HG03342 (cell line): ENCODE results near the gene UVRAG.

Experiments used
- ATAC-seq: cut with Tn5 transposase; IDR thresholded peaks from one replicate; pipeline ENCODE4 v1.9.1; 2021; ENCODE audit warnings: mild to moderate bottlenecking, moderate library complexity; ENCODE audit not compliant: unreplicated experiment

Gene UVRAG

DNA sequence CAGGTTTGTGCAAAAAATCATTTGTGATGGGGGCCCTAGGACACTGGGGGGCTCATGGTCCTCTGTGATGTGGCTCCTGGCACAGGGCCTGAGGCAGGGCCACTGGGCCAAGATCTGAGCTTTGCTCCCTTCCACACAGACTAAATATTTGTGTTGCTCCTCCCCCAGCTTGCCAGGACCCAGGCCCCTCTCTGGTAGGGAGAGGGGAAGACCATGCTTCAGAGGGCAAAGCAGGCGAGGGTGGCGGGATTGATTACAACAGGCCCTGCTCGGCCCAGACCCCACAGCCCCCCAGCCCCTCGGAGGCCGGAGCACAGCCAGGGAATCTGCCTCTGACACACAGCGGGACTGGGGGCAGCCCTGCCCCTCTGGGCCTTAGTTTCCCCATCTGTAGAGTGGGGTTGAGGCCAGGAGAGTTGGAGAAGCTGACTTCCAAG, 362.3 kb downstream of the UVRAG start:
- no peak for ATAC-seq

DNA sequence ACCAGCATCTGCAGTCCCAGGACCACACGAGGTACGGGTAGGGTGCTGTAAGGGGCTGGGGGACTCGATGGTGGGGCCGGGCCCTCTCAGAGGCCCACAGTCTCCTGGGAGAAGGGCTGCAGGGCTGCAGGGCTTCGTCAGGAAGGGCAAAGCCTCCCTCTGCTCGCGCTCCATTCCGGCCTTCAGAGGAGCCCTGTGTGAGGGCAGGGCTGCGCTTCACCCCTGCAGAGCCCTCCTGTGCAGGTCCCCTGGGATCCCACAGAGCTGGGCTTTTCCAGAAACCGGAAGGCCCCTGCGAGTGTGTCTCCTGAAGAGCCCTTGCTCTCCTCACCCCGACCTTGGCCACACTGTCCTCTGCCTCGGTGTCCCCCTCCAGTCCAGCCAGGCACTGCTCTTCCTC, 364.1 kb downstream of the UVRAG start:
- ATAC-seq, result no peak

DNA sequence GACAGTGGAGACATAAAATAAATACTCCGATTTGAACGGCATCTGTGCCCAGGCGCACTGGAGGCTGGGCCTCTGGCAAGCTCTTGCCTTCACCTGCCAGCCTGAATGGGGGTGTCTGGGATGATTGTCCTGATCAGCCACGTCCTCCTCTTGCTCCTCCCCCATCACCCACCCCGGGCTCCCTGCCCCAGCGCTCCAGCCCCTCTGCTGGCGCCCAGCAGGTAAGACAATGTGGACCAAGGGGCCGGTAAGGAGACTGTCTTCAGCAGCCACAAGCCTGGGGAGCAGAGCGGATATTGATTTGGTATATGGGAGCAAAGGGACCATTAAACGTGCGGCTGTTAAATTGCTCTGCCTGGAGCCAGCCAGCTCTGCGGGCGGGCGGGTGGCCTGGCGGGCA, 366.4 kb downstream of the UVRAG start:
- ATAC-seq, result no peak

DNA sequence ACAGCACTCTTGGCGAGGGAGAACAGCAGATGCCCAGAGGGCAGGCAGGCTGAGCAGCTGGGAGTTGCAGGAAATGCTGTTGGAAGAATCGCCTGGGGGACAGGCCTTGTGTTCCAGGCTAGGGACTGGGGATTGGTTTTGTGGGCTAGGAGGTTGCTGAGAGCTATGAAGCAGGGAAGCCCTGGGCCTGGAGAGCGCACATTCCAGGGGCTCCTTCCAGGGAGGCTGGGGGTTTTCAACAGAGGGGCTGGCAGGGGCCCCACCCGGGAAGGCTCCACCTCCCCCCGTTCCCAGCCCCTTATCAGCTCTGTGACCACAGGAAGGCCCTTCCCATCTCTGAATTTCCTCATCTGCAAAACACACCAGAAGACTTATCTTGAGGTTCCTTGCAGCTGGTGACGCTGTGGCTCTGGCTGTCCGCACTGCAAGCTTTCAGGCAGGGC, 369.6 kb downstream of the UVRAG start:
- ATAC-seq, result no peak

DNA sequence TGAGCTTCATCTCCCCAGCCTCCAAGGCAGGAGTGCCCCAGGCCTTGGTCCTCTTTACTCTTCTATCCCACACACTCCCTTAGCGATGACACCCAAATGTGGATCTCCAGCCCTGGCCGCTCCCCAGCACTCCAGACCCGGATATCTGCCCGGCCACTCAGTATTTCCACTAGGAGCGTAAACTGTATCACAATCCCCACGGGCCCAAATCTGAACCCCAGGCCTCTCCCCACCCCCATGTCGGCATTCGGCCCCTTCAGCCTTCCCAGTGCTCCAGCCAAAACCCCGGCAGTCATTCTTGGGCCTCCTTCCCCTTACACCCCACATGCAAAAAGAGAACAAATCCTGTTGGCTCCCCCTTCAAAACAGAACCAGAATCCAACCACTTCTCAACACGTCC, 370.5 kb downstream of the UVRAG start:
- no peak for ATAC-seq

DNA sequence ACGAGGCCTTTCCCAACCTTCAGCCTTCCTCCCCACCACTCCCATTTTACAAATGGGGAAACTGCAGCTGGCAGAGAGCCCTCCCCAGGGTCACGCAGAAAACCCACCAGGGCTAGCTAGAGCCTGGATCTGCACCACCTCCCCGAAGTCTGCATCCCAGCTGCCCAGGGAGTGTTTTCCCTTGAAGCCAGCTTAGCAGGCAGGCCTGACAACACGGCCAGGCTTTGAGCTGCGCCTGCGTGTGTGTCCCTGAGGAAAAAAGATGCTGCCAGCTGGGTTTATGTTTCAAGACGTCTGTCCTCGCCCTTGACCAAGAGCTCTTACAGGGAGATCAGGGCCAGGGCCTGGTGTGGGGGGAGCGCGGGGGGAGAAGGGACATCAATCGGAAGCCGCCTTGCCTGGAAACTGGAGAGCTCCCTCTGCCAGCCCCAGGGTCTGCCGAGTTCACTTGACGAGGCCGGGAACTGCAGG, 371.0 kb downstream of the UVRAG start:
- no peak for ATAC-seq

DNA sequence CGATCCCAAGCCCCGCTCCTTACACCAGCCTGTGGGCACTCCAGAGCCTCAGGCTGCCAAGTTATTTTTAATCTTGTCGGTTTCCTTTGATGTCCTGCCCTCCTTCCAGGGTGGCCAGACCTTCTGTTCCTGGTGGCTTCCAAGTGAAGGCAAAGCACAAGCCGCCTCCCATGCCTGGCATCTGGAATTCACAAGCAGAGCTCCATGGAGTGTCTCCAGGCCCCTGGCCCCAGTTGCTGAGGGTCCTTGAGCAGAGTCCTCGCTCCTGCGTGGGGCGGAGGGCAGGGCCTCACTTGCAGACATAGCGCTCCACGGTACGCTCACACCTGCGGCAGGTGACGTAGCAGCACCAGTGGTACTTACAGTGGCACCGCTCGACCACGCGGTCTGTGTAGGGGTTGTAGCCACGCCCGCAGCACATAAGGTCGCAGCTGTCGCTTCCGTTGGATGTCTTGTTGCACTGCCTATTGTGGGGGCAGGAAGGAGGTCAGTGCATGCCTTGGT, 371.8 kb downstream of the UVRAG start:
- no peak for ATAC-seq

DNA sequence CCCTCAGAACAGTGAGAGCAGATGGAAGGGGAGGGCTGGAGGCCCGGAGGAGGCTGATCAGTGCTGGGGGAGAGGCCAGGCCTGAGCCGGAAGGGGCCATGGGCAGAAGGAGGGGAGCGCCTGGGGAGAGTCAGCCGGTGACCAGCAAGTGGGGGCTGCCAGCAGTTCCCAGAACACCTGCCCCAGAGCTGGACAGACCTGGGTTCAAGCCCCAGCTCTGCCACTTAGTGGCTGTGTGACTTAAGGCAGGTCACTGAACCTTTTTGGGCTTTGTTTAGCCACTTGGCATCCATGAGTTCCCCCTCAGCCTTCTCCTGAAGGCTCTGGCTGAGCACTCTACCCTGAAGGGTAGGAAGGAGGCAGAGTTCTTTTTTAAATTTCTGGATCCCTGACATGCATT, 373.9 kb downstream of the UVRAG start:
- ATAC-seq, result no peak

DNA sequence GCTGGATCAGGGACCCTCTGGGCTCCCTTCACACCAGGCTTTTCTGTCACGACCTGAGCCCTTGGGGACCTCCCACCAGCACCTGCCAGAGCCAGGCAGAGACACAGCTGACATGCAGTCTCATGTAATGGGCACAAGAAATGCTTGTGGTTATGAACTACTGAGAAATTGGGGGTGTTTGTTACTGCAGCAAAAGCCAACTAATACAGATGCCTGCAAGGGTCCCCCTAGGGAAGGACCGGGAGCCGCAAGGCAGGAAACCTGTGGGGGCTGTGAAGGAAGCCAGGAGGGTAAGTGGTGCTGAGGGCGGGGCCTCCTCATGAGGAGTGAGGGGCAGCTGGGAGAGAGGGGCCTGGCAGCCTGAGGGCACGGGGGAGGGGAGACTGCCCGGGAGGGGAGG, 374.7 kb downstream of the UVRAG start:
- no peak for ATAC-seq

DNA sequence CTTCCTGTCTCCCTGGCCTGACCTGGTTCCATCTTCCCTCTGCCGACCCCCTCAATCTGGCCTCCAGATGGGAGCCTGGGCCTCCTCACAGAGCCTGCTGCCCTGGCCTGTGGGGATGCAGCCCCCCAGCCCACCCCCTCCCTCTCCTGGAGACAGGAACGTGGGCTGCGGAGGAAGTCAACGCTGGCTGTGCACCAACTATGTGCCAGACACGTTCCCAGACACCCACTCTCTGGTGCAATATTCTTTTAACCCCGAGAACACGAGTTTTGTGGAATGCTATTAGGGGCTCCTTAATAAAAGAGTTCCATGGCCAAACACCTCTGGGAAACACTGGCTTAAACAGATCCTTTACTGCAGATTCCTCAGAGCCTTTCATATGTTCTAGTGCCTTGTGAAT, 375.4 kb downstream of the UVRAG start:
- ATAC-seq, result no peak
